ENCODE measurements around the gene RNF26. TPM values are rescaled to one million over a fixed set of nuclear protein-coding genes. Genes with fewer than 3 reads are reported as not detected.
A peak's percentile ranks its signal among the peaks of the same experiment; 100 is the strongest.

RNF26 gene
- total RNA-seq, 1 donor from 2014 or later, result 30.2 TPM

DNA sequence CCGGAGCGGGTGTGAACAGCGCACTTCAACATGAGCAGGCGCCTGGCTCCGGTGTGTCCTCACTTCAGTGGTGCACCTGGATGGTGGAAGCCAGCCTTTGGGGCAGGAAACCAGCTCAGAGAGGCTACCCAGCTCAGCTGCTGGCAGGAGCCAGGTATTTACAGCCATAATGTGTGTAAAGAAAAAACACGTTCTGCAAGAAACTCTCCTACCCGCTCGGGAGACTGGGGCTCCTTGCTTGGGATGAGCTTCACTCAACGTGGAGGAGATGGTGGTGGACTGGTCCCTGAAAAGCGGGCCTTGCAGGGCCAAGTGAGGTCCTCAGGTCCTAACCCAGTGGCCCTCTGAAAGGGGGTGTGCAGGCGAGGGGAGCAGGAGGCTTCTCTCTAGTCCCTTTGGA, 24.9 kb upstream of the RNF26 start:
- Mint-ChIP-seq H3K9me3 (ENCODE audit: unreplicated experiment) (no peaks in the 10 kb centered on the region), H3K36me3 (ENCODE audit: unreplicated experiment) (peaks cover 16% of the 10 kb centered on the region), H3K27me3 (ENCODE audit: unreplicated experiment) (no peaks in the 10 kb centered on the region), H3K27ac (ENCODE audit: unreplicated experiment) (no peak overlapping the region), H3K4me1 (ENCODE audit: unreplicated experiment) (peaks cover 13% of the 10 kb centered on the region), H3K4me3 (ENCODE audit: unreplicated experiment) (no peak overlapping the region)
- TF ChIP-seq, protein P1, sequence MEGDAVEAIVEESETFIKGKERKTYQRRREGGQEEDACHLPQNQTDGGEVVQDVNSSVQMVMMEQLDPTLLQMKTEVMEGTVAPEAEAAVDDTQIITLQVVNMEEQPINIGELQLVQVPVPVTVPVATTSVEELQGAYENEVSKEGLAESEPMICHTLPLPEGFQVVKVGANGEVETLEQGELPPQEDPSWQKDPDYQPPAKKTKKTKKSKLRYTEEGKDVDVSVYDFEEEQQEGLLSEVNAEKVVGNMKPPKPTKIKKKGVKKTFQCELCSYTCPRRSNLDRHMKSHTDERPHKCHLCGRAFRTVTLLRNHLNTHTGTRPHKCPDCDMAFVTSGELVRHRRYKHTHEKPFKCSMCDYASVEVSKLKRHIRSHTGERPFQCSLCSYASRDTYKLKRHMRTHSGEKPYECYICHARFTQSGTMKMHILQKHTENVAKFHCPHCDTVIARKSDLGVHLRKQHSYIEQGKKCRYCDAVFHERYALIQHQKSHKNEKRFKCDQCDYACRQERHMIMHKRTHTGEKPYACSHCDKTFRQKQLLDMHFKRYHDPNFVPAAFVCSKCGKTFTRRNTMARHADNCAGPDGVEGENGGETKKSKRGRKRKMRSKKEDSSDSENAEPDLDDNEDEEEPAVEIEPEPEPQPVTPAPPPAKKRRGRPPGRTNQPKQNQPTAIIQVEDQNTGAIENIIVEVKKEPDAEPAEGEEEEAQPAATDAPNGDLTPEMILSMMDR (IDR thresholded peaks at IDR 0.05), result no peak
- DNase-seq (ENCODE audit: extremely low spot score, unreplicated experiment), result no peak

DNA sequence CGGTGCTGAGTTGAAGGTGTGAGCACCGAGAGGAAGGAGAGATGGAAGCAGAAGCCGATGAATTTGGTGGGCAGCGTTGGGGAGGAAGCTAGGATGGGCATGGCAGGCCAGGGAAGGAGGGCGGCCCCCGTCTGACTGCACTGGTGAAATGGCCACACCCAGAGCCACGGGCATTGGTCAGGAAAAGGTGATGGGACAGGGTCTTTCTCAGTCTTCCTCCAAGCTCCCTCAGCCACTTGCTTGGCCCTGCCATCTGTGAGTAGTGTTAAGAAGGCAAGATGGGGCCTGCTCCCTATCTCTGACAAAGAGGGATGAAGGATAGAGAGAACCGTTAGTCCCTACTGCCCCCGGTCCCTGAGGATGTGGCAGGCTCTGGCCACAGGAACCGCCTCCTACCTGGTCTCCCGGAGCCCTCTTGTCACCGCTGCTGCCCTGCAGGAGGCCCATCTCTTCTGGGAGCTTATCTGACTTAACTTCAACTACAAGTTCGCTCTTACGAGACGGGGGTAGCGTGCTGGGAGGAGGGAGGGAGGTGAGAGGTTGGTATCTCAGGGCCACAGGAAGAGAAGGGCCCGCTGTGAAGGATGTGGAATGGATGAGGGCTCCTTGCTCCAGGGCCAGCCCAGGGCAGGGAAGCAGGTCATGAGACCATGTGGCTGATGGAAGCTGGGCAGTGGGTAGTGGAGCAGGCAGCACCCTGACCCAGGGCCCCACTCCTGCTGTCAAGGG, 24.2 kb upstream of the RNF26 start:
- Mint-ChIP-seq H3K27me3 (ENCODE audit: unreplicated experiment) (no peaks in the 10 kb centered on the region), H3K27ac (ENCODE audit: unreplicated experiment) (no peak overlapping the region), H3K4me1 (ENCODE audit: unreplicated experiment) (peaks cover 16% of the 10 kb centered on the region)

GRCh38 chr11:119310682-119311052, 23.7 kb upstream of the RNF26 start:
- Mint-ChIP-seq H3K4me1 (ENCODE audit: unreplicated experiment) (peaks cover 20% of the 10 kb centered on the region), H3K27me3 (ENCODE audit: unreplicated experiment) (no peaks in the 10 kb centered on the region), H3K9me3 (ENCODE audit: unreplicated experiment) (no peaks in the 10 kb centered on the region), H3K27ac (ENCODE audit: unreplicated experiment) (no peak overlapping the region), H3K36me3 (ENCODE audit: unreplicated experiment) (peaks cover 16% of the 10 kb centered on the region), H3K4me3 (ENCODE audit: unreplicated experiment) (no peak overlapping the region)
- TF ChIP-seq, protein P1 (IDR thresholded peaks at IDR 0.05), result no peak
- DNase-seq (ENCODE audit: extremely low spot score, unreplicated experiment), result no peak

More for the DNA sequence above, 24.2 kb upstream of the RNF26 start:
- H3K36me3 Mint-ChIP-seq (ENCODE audit: unreplicated experiment), result peaks cover 16% of the 10 kb centered on the region
- DNase-seq (ENCODE audit: extremely low spot score, unreplicated experiment), result no peak
- H3K4me3 Mint-ChIP-seq (ENCODE audit: unreplicated experiment), result no peak overlapping the region
- no peaks in the 10 kb centered on the region for H3K9me3 Mint-ChIP-seq (ENCODE audit: unreplicated experiment)
- TF ChIP-seq, protein P1 (IDR thresholded peaks at IDR 0.05), result no peak

DNA sequence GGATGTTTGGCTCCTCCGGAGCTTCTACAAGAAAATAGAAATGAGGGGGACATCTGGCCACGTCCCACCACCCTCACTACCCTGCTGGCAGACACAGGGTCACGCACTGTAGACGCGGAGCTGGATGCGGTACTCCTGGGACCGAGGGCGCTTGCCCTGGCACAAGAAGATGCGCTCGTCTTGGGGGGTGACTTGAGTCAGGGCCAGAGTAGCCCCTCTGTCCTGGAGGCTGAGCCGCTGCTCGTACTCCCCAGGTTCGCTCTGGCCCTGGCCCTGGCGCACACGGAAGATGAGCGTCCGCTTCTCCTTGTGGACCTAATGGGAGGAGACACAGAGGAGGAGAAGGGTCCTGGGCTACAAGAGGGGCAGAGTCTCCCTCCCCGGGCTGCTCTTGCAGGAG, 19.6 kb upstream of the RNF26 start:
- H3K27me3 Mint-ChIP-seq (ENCODE audit: unreplicated experiment), result no peaks in the 10 kb centered on the region
- no peaks in the 10 kb centered on the region for H3K9me3 Mint-ChIP-seq (ENCODE audit: unreplicated experiment)
- TF ChIP-seq, protein P1 (IDR thresholded peaks at IDR 0.05), result no peak
- peaks cover 12% of the 10 kb centered on the region for H3K36me3 Mint-ChIP-seq (ENCODE audit: unreplicated experiment)
- peaks cover 33% of the 10 kb centered on the region for H3K4me1 Mint-ChIP-seq (ENCODE audit: unreplicated experiment)
- peak overlapping the region; percentile 23 for H3K27ac Mint-ChIP-seq (ENCODE audit: unreplicated experiment)
- H3K4me3 Mint-ChIP-seq (ENCODE audit: unreplicated experiment), result no peak overlapping the region
- DNase-seq (ENCODE audit: extremely low spot score, unreplicated experiment), result no peak

- H3K36me3 Mint-ChIP-seq (ENCODE audit: unreplicated experiment), result peaks cover 11% of the 10 kb centered on the region
- H3K9me3 Mint-ChIP-seq (ENCODE audit: unreplicated experiment), result no peaks in the 10 kb centered on the region
- H3K4me3 Mint-ChIP-seq (ENCODE audit: unreplicated experiment), result peak overlapping the region; percentile 75
- TF ChIP-seq, protein P1 (IDR thresholded peaks at IDR 0.05), result peak; percentile 29
- H3K4me1 Mint-ChIP-seq (ENCODE audit: unreplicated experiment), result peaks cover 38% of the 10 kb centered on the region
- no peaks in the 10 kb centered on the region for H3K27me3 Mint-ChIP-seq (ENCODE audit: unreplicated experiment)
- DNase-seq (ENCODE audit: extremely low spot score, unreplicated experiment), result no peak
- H3K27ac Mint-ChIP-seq (ENCODE audit: unreplicated experiment), result peak overlapping the region; percentile 74
Measured at GRCh38 chr11:119315131-119316015, 19.0 kb upstream of the RNF26 start.

Data from osteocyte (in vitro differentiated cells).